IMR-90 (cell line): ENCODE results near the gene HEXIM1. TPM values are rescaled to one million over a fixed set of nuclear protein-coding genes. Genes with fewer than 3 reads are reported as not detected.
A peak's percentile ranks its signal among the peaks of the same experiment; 100 is the strongest.

Experiments used
- ATAC-seq: fragments of 200-7000 bp; cut with Tn5 transposase; 2 replicates; pipeline ENCODE4 v1.9.1; 2020; ENCODE audit warnings: low read depth, mild to moderate bottlenecking, moderate library complexity
- BruUV-seq: library from RNA; stranded (reverse); fragments of 400-500 nt; replicated peaks from 2 replicates; lab custom pipeline; 2021; lab: Mats Ljungman, UMichigan
- CTCF ChIA-PET: fragments of 300-600 bp; formaldehyde crosslinking; extraction: SDS; loops from one replicate; lab custom pipeline; 2021; ENCODE audit warnings: antibody characterized with exemption; lab: Yijun Ruan, JAX
- POLR2A ChIA-PET: fragments of 300-600 bp; sonication (Branson Sonifier 250); formaldehyde crosslinking; loops from one replicate; lab custom pipeline; 2022; ENCODE audit warnings: antibody characterized with exemption; ENCODE audit not compliant: unreplicated experiment; lab: Charles Lee
- DNase-seq: peaks from one replicate; pipeline ENCODE4 v3.0.0; 2013
- H2AFZ ChIP-seq: replicated peaks from 2 replicates; pipeline ENCODE3; 2013; ENCODE audit warnings: low read length, mild to moderate bottlenecking; ENCODE audit not compliant: poor library complexity
- H2AK5ac ChIP-seq: 2 replicates; pipeline ENCODE4 v1.6.1; 2013; ENCODE audit warnings: low read depth, low read length, inconsistent platforms
- H2AK9ac ChIP-seq: replicated peaks from 2 replicates; pipeline ENCODE3; 2013; ENCODE audit warnings: mild to moderate bottlenecking, low read depth, low read length, moderate library complexity; ENCODE audit not compliant: poor library complexity
- H2BK120ac ChIP-seq: 2 replicates; pipeline ENCODE4 v1.6.1; 2013; ENCODE audit warnings: low read depth, low read length, inconsistent platforms
- H2BK15ac ChIP-seq: 3 replicates; pipeline ENCODE4 v1.6.1; 2013; ENCODE audit warnings: low read depth, low read length, inconsistent platforms
- H2BK20ac ChIP-seq: 2 replicates; pipeline ENCODE4 v1.6.1; 2013; ENCODE audit warnings: low read depth, mild to moderate bottlenecking, inconsistent platforms, low read length, moderate library complexity
- H2BK5ac ChIP-seq: 2 replicates; pipeline ENCODE4 v1.6.1; 2013; ENCODE audit warnings: mild to moderate bottlenecking, low read depth, low read length, inconsistent platforms; ENCODE audit not compliant: poor library complexity, severe bottlenecking
- H3K14ac ChIP-seq: replicated peaks from 2 replicates; pipeline ENCODE4 v1.6.1; 2013; ENCODE audit warnings: low read depth, low read length, inconsistent platforms
- H3K18ac ChIP-seq: 2 replicates; pipeline ENCODE4 v1.6.1; 2013; ENCODE audit warnings: low read depth, low read length, control low read depth
- H3K23ac ChIP-seq: 2 replicates; pipeline ENCODE4 v1.6.1; 2013; ENCODE audit warnings: low read depth, low read length, inconsistent platforms
- H3K27ac ChIP-seq: 2 replicates; pipeline ENCODE4 v1.5.1; 2013; ENCODE audit warnings: mild to moderate bottlenecking, control low read depth, low read length; ENCODE audit not compliant: insufficient read depth
- H3K27me3 ChIP-seq: 2 replicates; pipeline ENCODE4 v1.6.1; 2013; ENCODE audit warnings: low read length; ENCODE audit not compliant: control insufficient read depth, insufficient read depth
- H3K36me3 ChIP-seq: 2 replicates; pipeline ENCODE4 v1.6.1; 2013; ENCODE audit warnings: low read length, mixed read lengths; ENCODE audit not compliant: control insufficient read depth, insufficient read depth
- H3K4ac ChIP-seq: 2 replicates; pipeline ENCODE4 v1.6.1; 2013; ENCODE audit warnings: low read depth, low read length, inconsistent platforms
- H3K4me1 ChIP-seq: 2 replicates; pipeline ENCODE4 v1.6.1; 2013; ENCODE audit warnings: low read length, mixed read lengths; ENCODE audit not compliant: control insufficient read depth, insufficient read depth
- H3K4me2 ChIP-seq: 2 replicates; pipeline ENCODE4 v1.6.1; 2013; ENCODE audit warnings: low read depth, mild to moderate bottlenecking, control low read depth, low read length, moderate library complexity
- H3K4me3 ChIP-seq: 2 replicates; pipeline ENCODE4 v1.5.1; 2013; ENCODE audit warnings: low read depth, mild to moderate bottlenecking, control low read depth, low read length, moderate library complexity; ENCODE audit not compliant: insufficient read depth
- H3K56ac ChIP-seq: 2 replicates; pipeline ENCODE4 v1.6.1; 2013; ENCODE audit warnings: low read length, inconsistent platforms; ENCODE audit not compliant: insufficient read depth; ENCODE audit errors: extremely low read depth
- H3K79me1 ChIP-seq, 2 experiments: 2 replicates each; pipeline ENCODE4 v1.6.1; 2013; ENCODE audit warnings: low read length in 2 of 2, inconsistent platforms in 1 of 2, low read depth in 1 of 2
- H3K9ac ChIP-seq: 2 replicates; pipeline ENCODE4 v1.6.1; 2013; ENCODE audit warnings: low read depth, low read length, control low read depth
- H3K9me1 ChIP-seq: 2 replicates; pipeline ENCODE4 v1.6.1; 2013; ENCODE audit warnings: low read length, inconsistent platforms; ENCODE audit not compliant: insufficient read depth
- H3K9me3 ChIP-seq: 2 replicates; pipeline ENCODE4 v1.6.1; 2013; ENCODE audit warnings: low read length; ENCODE audit not compliant: control insufficient read depth, insufficient read depth
- H4K20me1 ChIP-seq: 2 replicates; pipeline ENCODE4 v1.6.1; 2013; ENCODE audit warnings: low read length, inconsistent platforms; ENCODE audit not compliant: insufficient read depth
- H4K5ac ChIP-seq: 2 replicates; pipeline ENCODE4 v1.6.1; 2013; ENCODE audit warnings: mild to moderate bottlenecking, low read depth, low read length, control low read depth
- H4K8ac ChIP-seq, 2 experiments: 2 replicates each; pipeline ENCODE4 v1.6.1; 2013; ENCODE audit warnings: low read depth in 2 of 2, low read length in 2 of 2, control low read depth in 1 of 2, inconsistent platforms in 1 of 2
- H4K91ac ChIP-seq: 2 replicates; pipeline ENCODE4 v1.6.1; 2013; ENCODE audit warnings: low read depth, low read length, inconsistent platforms; ENCODE audit not compliant: insufficient read depth
- SMC3 ChIP-seq: fragments of 150-350 bp; IDR thresholded peaks from 2 replicates; pipeline ENCODE4 v1.6.1; 2016; ENCODE audit warnings: low read depth, mild to moderate bottlenecking, antibody characterized with exemption, low read length, moderate library complexity
- WGBS, 2 experiments: methylation state at CpG; one replicate each; pipeline versions ENCODE4 v1.1.5 to v1.1.7; 2013; ENCODE audit warnings: missing lambda C conversion rate in 2 of 2; ENCODE audit not compliant: insufficient read length in 1 of 2; ENCODE audit errors: extremely low coverage in 2 of 2; 5-methylcytosine and 5-hydroxymethylcytosine counted together
- dilution Hi-C: fragments of 300-500 bp; cut with HindIII; formaldehyde crosslinking; loops from one replicate; pipeline ENCODE4 v1.14.3; 2018; ENCODE audit warnings: low sequenced_read_pairs; ENCODE audit not compliant: unreplicated experiment
- in situ Hi-C: fragments of 300-500 bp; cut with MboI; formaldehyde crosslinking; loops from 3 replicates; pipeline ENCODE4 v1.14.3; 2019; ENCODE audit warnings: low sequenced_read_pairs, inconsistent platforms, mixed read lengths
- intact Hi-C: fragments of 100-400 bp; cut with micrococcal nuclease; formaldehyde crosslinking; loops from 2 replicates; pipeline ENCODE4 v1.10.0; 2022
- polyA plus RNA-seq, 3 experiments: library from polyadenylated mRNA; depleted of rRNA; stranded (reverse); fragments of >200 nt; gene quantifications; 2 replicates each; pipeline ENCODE4 v1.2.3, GENCODE V29; 2012; ENCODE audit warnings: low replicate concordance in 1 of 3
- total RNA-seq: library from RNA; depleted of rRNA; stranded (reverse); fragments of >200 nt; gene quantifications from 2 replicates; pipeline ENCODE4 v1.2.3, GENCODE V29; 2012
- TF ChIP-seq, protein P1 (sequence below): conservative IDR thresholded peaks from 2 replicates; pipeline ENCODE4 v1.5.1; 2012; ENCODE audit warnings: mild to moderate bottlenecking, low read depth, low read length, improper control_type of control experiment
- TF ChIP-seq, protein P2 (sequence below): fragments of 150-350 bp; IDR thresholded peaks from 2 replicates; pipeline ENCODE4 v1.6.1; 2017; ENCODE audit warnings: mild to moderate bottlenecking, antibody characterized with exemption, low read length, low read depth
- TF ChIP-seq, protein P3 (sequence below): fragments of 150-350 bp; IDR thresholded peaks from 2 replicates; pipeline ENCODE4 v1.6.1; 2016; ENCODE audit warnings: low read depth, mild to moderate bottlenecking, low read length, moderate library complexity, borderline replicate concordance

The HEXIM1 gene
- total and polyA plus RNA-seq, 2 of the 4 experiments (the other 2 are of a cell fraction): 5.9 to 14.5 TPM

DNA sequence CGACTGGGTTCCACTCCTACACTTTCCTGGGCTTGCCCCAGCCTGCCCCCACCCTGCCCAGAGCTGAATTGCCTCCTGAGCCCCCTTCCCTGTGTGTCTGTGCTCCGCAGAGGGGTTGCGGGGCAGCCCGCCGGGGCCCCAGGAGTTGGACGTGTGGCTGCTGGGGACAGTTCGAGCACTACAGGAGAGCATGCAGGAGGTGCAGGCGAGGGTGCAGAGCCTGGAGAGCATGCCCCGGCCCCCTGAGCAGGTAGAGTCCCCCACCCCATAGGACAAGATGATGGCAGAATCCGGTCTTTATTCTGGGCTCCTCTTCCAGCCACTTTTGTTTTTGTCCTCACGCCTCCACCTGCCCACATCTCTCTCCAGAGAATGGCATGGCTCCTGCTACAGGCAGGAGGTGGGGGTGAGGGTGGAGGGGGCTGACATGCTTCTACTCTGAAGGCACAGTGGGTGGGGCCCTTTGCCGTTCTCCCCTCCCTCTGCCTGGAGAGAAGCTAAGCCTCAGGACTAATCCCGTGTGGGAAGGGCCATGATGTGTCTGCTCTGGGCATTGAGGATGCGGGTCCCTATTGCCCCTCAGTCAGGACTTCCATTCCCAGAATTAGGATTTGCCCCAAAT, 9.3 kb upstream of the HEXIM1 start:
- Histone ChIP-seq H3K9ac (no peak overlapping the region), H4K20me1 (no peaks in the 10 kb centered on the region), H2BK5ac (no peak overlapping the region), H3K56ac (no peak overlapping the region), H2BK20ac (no peak overlapping the region), H2BK15ac (no peak overlapping the region), H3K4me1 (peaks cover 13% of the 10 kb centered on the region), H2AK9ac (peak overlapping the region; percentile 20), H3K36me3 (peaks cover 2% of the 10 kb centered on the region; the same call in 1 of the 2 replicates), H3K23ac (no peak overlapping the region), H3K4me3 (no peak overlapping the region), H3K27me3 (no peaks in the 10 kb centered on the region), H3K14ac (no peak overlapping the region), H2AFZ (no peak overlapping the region), H3K27ac (no peak overlapping the region), H3K79me1 (peaks cover 4 to 7% of the 10 kb centered on the region in 2 experiments; a peak in 3 of 4 replicates), H2AK5ac (no peak overlapping the region), H2BK120ac (no peak overlapping the region), H4K5ac (no peak overlapping the region), H3K9me1 (peaks cover 6% of the 10 kb centered on the region), H4K91ac (no peak overlapping the region), H3K18ac (no peak overlapping the region), H3K4me2 (no peak overlapping the region), H3K4ac (no peak overlapping the region), H4K8ac (no peak overlapping the region), H3K9me3 (no peaks in the 10 kb centered on the region)
- 76% methylated on average over 7 of the region's 14 CpGs; no CpG with 5 or more reads in 1 of the 2 experiments for WGBS, 2 experiments
- in situ Hi-C loops: loop anchor here (5.0 kb wide), 1 partner anchor 58 kb away; no protein-coding TSS in a partner anchor
- DNase-seq (no peak), ATAC-seq (no peak)
- intact Hi-C loops: no loop called here
- ChIA-PET POLR2A (no interaction called here), CTCF (interaction anchor here (1.2 kb wide), 1 partner anchor 59 kb away, joined by 7 read pairs; no protein-coding TSS in a partner anchor)
- dilution Hi-C loops: no loop called here
- TF ChIP-seq, protein P1, sequence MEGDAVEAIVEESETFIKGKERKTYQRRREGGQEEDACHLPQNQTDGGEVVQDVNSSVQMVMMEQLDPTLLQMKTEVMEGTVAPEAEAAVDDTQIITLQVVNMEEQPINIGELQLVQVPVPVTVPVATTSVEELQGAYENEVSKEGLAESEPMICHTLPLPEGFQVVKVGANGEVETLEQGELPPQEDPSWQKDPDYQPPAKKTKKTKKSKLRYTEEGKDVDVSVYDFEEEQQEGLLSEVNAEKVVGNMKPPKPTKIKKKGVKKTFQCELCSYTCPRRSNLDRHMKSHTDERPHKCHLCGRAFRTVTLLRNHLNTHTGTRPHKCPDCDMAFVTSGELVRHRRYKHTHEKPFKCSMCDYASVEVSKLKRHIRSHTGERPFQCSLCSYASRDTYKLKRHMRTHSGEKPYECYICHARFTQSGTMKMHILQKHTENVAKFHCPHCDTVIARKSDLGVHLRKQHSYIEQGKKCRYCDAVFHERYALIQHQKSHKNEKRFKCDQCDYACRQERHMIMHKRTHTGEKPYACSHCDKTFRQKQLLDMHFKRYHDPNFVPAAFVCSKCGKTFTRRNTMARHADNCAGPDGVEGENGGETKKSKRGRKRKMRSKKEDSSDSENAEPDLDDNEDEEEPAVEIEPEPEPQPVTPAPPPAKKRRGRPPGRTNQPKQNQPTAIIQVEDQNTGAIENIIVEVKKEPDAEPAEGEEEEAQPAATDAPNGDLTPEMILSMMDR: no peak
- TF ChIP-seq SMC3: no peak
- TF ChIP-seq, protein P2, sequence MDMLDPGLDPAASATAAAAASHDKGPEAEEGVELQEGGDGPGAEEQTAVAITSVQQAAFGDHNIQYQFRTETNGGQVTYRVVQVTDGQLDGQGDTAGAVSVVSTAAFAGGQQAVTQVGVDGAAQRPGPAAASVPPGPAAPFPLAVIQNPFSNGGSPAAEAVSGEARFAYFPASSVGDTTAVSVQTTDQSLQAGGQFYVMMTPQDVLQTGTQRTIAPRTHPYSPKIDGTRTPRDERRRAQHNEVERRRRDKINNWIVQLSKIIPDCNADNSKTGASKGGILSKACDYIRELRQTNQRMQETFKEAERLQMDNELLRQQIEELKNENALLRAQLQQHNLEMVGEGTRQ: no peak
- TF ChIP-seq, protein P3, sequence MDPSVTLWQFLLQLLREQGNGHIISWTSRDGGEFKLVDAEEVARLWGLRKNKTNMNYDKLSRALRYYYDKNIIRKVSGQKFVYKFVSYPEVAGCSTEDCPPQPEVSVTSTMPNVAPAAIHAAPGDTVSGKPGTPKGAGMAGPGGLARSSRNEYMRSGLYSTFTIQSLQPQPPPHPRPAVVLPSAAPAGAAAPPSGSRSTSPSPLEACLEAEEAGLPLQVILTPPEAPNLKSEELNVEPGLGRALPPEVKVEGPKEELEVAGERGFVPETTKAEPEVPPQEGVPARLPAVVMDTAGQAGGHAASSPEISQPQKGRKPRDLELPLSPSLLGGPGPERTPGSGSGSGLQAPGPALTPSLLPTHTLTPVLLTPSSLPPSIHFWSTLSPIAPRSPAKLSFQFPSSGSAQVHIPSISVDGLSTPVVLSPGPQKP: no peak
- no TSS peak for BruUV-seq
